Trophoblast cell (in vitro differentiated cells and primary cell): ENCODE results near the gene YPEL5.

Source experiments
- DNase-seq, 2 donors: peaks; one replicate each; pipeline ENCODE4 v3.0.0-alpha.2; 2016
- H2AFZ ChIP-seq: 2 replicates; pipeline ENCODE4 v1.6.1; 2013; ENCODE audit warnings: low read length, moderate library complexity, mild to moderate bottlenecking; ENCODE audit not compliant: insufficient read depth, poor library complexity
- H2AK5ac ChIP-seq: 2 replicates; pipeline ENCODE4 v1.6.1; 2013; ENCODE audit warnings: mild to moderate bottlenecking, low read length
- H2BK120ac ChIP-seq: 2 replicates; pipeline ENCODE4 v1.6.1; 2013; ENCODE audit warnings: low read length, mild to moderate bottlenecking, moderate library complexity; ENCODE audit not compliant: insufficient read depth, poor library complexity
- H2BK12ac ChIP-seq: 2 replicates; pipeline ENCODE4 v1.6.1; 2013; ENCODE audit warnings: mild to moderate bottlenecking, low read length, moderate library complexity
- H2BK5ac ChIP-seq: 2 replicates; pipeline ENCODE4 v1.6.1; 2013; ENCODE audit warnings: low read length, low read depth, moderate library complexity, mild to moderate bottlenecking; ENCODE audit not compliant: poor library complexity
- H3K14ac ChIP-seq: 2 replicates; pipeline ENCODE4 v1.6.1; 2013; ENCODE audit warnings: mild to moderate bottlenecking, low read length
- H3K18ac ChIP-seq: 2 replicates; pipeline ENCODE4 v1.6.1; 2013; ENCODE audit warnings: mild to moderate bottlenecking, low read length
- H3K23ac ChIP-seq: 2 replicates; pipeline ENCODE4 v1.6.1; 2013; ENCODE audit warnings: low read length
- H3K27ac ChIP-seq: 2 replicates; pipeline ENCODE4 v1.5.1; 2013; ENCODE audit warnings: low read depth, mild to moderate bottlenecking, inconsistent platforms, low read length, moderate library complexity
- H3K27me3 ChIP-seq: 2 replicates; pipeline ENCODE4 v1.6.1; 2013; ENCODE audit warnings: inconsistent platforms, mild to moderate bottlenecking, low read length, moderate library complexity; ENCODE audit not compliant: insufficient read depth
- H3K36me3 ChIP-seq, 2 experiments: 1 replicate in 1 of 2; 2 replicates in 1 of 2; pipeline ENCODE4 v1.6.1; 2013; ENCODE audit warnings: low read length in 2 of 2, mild to moderate bottlenecking in 2 of 2, moderate library complexity in 1 of 2; ENCODE audit not compliant: insufficient read depth in 2 of 2, control insufficient read depth in 1 of 2
- H3K4ac ChIP-seq: 2 replicates; pipeline ENCODE4 v1.6.1; 2013; ENCODE audit warnings: low read depth, mild to moderate bottlenecking, low read length, moderate library complexity
- H3K4me1 ChIP-seq, 2 experiments: 1 replicate in 1 of 2; 2 replicates in 1 of 2; pipeline ENCODE4 v1.6.1; 2013; ENCODE audit warnings: low read length in 2 of 2, mild to moderate bottlenecking in 2 of 2, moderate library complexity in 1 of 2; ENCODE audit not compliant: insufficient read depth in 2 of 2, control insufficient read depth in 1 of 2
- H3K4me2 ChIP-seq: 2 replicates; pipeline ENCODE4 v1.6.1; 2013; ENCODE audit warnings: inconsistent platforms, mild to moderate bottlenecking, low read length, moderate library complexity
- H3K4me3 ChIP-seq: 2 replicates; pipeline ENCODE4 v1.5.1; 2013; ENCODE audit warnings: mild to moderate bottlenecking, low read depth, low read length, inconsistent platforms
- H3K79me1 ChIP-seq: one replicate; pipeline ENCODE4 v1.6.1; 2013; ENCODE audit warnings: low read length
- H3K79me2 ChIP-seq: 2 replicates; pipeline ENCODE4 v1.6.1; 2013; ENCODE audit warnings: low read length, mild to moderate bottlenecking; ENCODE audit not compliant: control insufficient read depth, insufficient read depth, poor library complexity
- H3K9ac ChIP-seq: 2 replicates; pipeline ENCODE4 v1.6.1; 2013; ENCODE audit warnings: mild to moderate bottlenecking, low read length
- H3K9me3 ChIP-seq: 2 replicates; pipeline ENCODE4 v1.6.1; 2013; ENCODE audit warnings: low read depth, mild to moderate bottlenecking, control low read depth, inconsistent platforms, low read length; ENCODE audit not compliant: insufficient read depth
- H4K12ac ChIP-seq: 2 replicates; pipeline ENCODE4 v1.6.1; 2013; ENCODE audit warnings: low read depth, mild to moderate bottlenecking, low read length, moderate library complexity
- H4K8ac ChIP-seq: 2 replicates; pipeline ENCODE4 v1.6.1; 2013; ENCODE audit warnings: low read depth, mild to moderate bottlenecking, low read length, moderate library complexity
- H4K91ac ChIP-seq: one replicate; pipeline ENCODE4 v1.6.1; 2013; ENCODE audit warnings: low read depth, mild to moderate bottlenecking, low read length, moderate library complexity
- WGBS: extraction: QIAGEN DNeasy Blood & Tissue Kit; methylation state at CpG from one replicate; pipeline ENCODE4 v1.1.7; 2013; ENCODE audit warnings: missing lambda C conversion rate; ENCODE audit not compliant: insufficient read length, insufficient coverage; ENCODE audit errors: extremely low coverage; 5-methylcytosine and 5-hydroxymethylcytosine counted together

The YPEL5 gene

DNA sequence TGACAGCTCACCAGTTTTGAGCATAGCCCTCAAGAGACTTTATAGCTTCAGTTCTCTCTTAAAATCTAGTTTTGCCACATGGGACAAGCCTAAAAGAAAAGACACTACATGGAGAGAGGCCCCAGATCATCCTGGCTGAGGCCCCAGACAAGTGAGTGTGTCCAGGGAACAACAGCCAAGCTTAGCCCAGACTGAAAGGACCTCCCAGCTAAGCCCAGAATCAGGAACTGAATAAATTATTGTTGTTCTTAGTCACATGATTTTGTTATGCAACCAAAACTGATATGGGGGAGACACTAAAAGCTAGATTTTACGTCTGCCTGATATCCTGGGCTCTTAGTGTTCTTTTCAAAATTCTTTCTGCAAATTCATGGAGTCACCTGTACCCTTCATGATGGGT is 55.2 kb downstream of the YPEL5 start:
- no peak overlapping the region for H3K23ac ChIP-seq

DNA sequence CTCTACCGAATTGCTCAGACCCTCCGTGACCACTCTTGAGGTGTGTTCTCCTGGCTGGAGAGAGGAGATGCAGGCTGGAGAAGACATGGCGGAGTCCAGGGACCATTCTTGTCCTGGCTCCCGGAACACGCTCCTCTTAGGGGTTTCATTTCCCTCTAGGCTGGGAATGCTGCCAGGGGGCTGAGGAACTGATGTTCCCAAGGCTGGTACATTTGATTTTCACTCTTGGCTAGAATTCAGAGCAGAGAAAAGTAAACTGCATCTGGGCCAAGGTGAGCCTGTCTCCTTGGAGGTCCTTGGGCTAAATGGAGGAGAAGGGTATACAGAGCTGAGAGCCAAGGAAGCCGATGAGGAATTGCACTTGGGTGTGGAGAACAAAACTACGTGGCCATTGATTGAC is 56.3 kb downstream of the YPEL5 start:
- Histone ChIP-seq H2BK5ac (no peak overlapping the region), H2BK12ac (no peak overlapping the region), H3K27ac (no peak overlapping the region), H3K4ac (no peak overlapping the region), H3K4me2 (no peak overlapping the region), H3K79me1 (no peaks in the 10 kb centered on the region), H3K4me1 (no peaks in the 10 kb centered on the region), H4K8ac (no peak overlapping the region), H3K18ac (no peak overlapping the region), H4K12ac (no peak overlapping the region), H3K4me3 (no peak overlapping the region), H2AFZ (no peak overlapping the region), H3K14ac (no peak overlapping the region), H3K79me2 (no peaks in the 10 kb centered on the region), H3K36me3 (no peaks in the 10 kb centered on the region), H3K27me3 (no peaks in the 10 kb centered on the region), H3K9ac (no peak overlapping the region), H4K91ac (no peak overlapping the region), H2BK120ac (no peak overlapping the region), H3K9me3 (no peaks in the 10 kb centered on the region), H2AK5ac (no peak overlapping the region), H3K23ac (no peak overlapping the region)
- no peak for DNase-seq
- WGBS: no CpG with 5 or more reads among the region's 7 CpGs

More for the DNA sequence above, 55.2 kb downstream of the YPEL5 start:
- no peak overlapping the region for H2BK5ac ChIP-seq
- no peak overlapping the region for H3K4ac ChIP-seq
- no peak for DNase-seq
- no peak overlapping the region for H4K8ac ChIP-seq
- no peak overlapping the region for H3K14ac ChIP-seq
- no peak overlapping the region for H2BK120ac ChIP-seq
- no peak overlapping the region for H2AK5ac ChIP-seq
- H3K9ac ChIP-seq: no peak overlapping the region
- H3K79me1 ChIP-seq: no peaks in the 10 kb centered on the region
- no CpG with 5 or more reads among the region's 1 CpG for WGBS
- no peaks in the 10 kb centered on the region for H3K36me3 ChIP-seq
- no peak overlapping the region for H4K91ac ChIP-seq
- no peak overlapping the region for H3K27ac ChIP-seq
- H3K4me1 ChIP-seq: no peaks in the 10 kb centered on the region
- no peak overlapping the region for H4K12ac ChIP-seq
- no peak overlapping the region for H2BK12ac ChIP-seq
- H3K18ac ChIP-seq: no peak overlapping the region
- H2AFZ ChIP-seq: no peak overlapping the region
- H3K79me2 ChIP-seq: no peaks in the 10 kb centered on the region
- H3K4me3 ChIP-seq: no peak overlapping the region
- H3K27me3 ChIP-seq: no peaks in the 10 kb centered on the region
- no peak overlapping the region for H3K4me2 ChIP-seq
- no peaks in the 10 kb centered on the region for H3K9me3 ChIP-seq

GRCh38 chr2:30204281-30204680 is 57.5 kb downstream of the YPEL5 start:
- H2BK5ac ChIP-seq: no peak overlapping the region
- WGBS: no CpG with 5 or more reads among the region's 4 CpGs
- H3K9ac ChIP-seq: no peak overlapping the region

GRCh38 chr2:30205456-30205855 is 58.6 kb downstream of the YPEL5 start:
- no CpG with 5 or more reads among the region's 1 CpG for WGBS
- no peak overlapping the region for H4K91ac ChIP-seq

More at GRCh38 chr2:30204281-30204680, 57.5 kb downstream of the YPEL5 start:
- Histone ChIP-seq H4K91ac (no peak overlapping the region), H3K4me3 (no peak overlapping the region), H2AFZ (no peak overlapping the region), H3K4me2 (no peak overlapping the region), H3K23ac (no peak overlapping the region), H3K4ac (no peak overlapping the region), H3K79me2 (no peaks in the 10 kb centered on the region), H4K12ac (no peak overlapping the region), H4K8ac (no peak overlapping the region), H3K36me3 (no peaks in the 10 kb centered on the region), H3K27ac (no peak overlapping the region), H3K14ac (no peak overlapping the region), H3K79me1 (no peaks in the 10 kb centered on the region), H2BK120ac (no peak overlapping the region), H3K18ac (no peak overlapping the region), H2AK5ac (no peak overlapping the region), H3K27me3 (no peaks in the 10 kb centered on the region), H3K4me1 (no peaks in the 10 kb centered on the region), H2BK12ac (no peak overlapping the region), H3K9me3 (no peaks in the 10 kb centered on the region)
- DNase-seq: no peak

More at GRCh38 chr2:30205456-30205855, 58.6 kb downstream of the YPEL5 start:
- Histone ChIP-seq H3K79me1 (peaks cover 1% of the 10 kb centered on the region), H3K4me2 (no peak overlapping the region), H2AK5ac (no peak overlapping the region), H3K27me3 (no peaks in the 10 kb centered on the region), H4K12ac (no peak overlapping the region), H3K4me1 (no peaks in the 10 kb centered on the region), H3K4me3 (no peak overlapping the region), H2BK12ac (no peak overlapping the region), H3K27ac (no peak overlapping the region), H4K8ac (no peak overlapping the region), H3K36me3 (no peaks in the 10 kb centered on the region), H3K23ac (no peak overlapping the region), H3K14ac (no peak overlapping the region), H3K9me3 (no peaks in the 10 kb centered on the region), H2BK120ac (no peak overlapping the region), H2BK5ac (no peak overlapping the region), H3K79me2 (no peaks in the 10 kb centered on the region), H3K9ac (no peak overlapping the region), H2AFZ (no peak overlapping the region), H3K18ac (no peak overlapping the region), H3K4ac (no peak overlapping the region)
- DNase-seq: no peak
